Testis (tissue), 2 donors: ENCODE results near the gene MARCHF11.

Source experiments
- POLR2A ChIP-seq: fragments of 450-650 bp; IDR thresholded peaks from one replicate; pipeline ENCODE4 v1.6.1; 2017; ENCODE audit warnings: antibody characterized with exemption, mild to moderate bottlenecking, moderate library complexity
- TF ChIP-seq, protein P1 (sequence below), 3 experiments: fragments of 450-650 bp in 2 of 3; fragments of 200-600 bp in 1 of 3; sonication (generic) in 1 of 3; IDR thresholded peaks; one replicate each; pipeline ENCODE4 v1.5.1; 2016 to 2019; ENCODE audit warnings: antibody characterized with exemption in 3 of 3, mild to moderate bottlenecking in 2 of 3, moderate library complexity in 1 of 3

DNA sequence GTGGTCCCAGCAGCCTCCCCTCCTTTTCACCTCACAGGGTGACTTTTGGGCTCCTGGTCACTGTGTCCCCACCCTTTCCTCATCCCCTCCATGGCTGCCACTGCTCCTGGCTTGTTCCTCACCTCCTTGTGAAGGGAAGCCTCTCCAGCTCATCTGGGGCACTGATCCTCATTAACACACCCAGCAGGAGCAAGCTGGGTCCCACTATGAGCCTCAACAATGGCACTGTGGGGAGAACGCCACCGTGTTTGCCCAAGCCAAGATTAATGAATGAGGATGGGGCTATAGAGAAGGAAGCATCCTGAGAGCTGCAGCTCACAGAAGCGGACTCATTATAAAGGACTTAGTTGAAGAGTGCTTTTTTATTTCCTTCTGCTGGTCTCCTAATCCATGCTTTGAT lies 118.4 kb downstream of the MARCHF11 start:
- TF ChIP-seq POLR2A = no peak
- TF ChIP-seq, protein P1, sequence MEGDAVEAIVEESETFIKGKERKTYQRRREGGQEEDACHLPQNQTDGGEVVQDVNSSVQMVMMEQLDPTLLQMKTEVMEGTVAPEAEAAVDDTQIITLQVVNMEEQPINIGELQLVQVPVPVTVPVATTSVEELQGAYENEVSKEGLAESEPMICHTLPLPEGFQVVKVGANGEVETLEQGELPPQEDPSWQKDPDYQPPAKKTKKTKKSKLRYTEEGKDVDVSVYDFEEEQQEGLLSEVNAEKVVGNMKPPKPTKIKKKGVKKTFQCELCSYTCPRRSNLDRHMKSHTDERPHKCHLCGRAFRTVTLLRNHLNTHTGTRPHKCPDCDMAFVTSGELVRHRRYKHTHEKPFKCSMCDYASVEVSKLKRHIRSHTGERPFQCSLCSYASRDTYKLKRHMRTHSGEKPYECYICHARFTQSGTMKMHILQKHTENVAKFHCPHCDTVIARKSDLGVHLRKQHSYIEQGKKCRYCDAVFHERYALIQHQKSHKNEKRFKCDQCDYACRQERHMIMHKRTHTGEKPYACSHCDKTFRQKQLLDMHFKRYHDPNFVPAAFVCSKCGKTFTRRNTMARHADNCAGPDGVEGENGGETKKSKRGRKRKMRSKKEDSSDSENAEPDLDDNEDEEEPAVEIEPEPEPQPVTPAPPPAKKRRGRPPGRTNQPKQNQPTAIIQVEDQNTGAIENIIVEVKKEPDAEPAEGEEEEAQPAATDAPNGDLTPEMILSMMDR (IDR thresholded peaks at IDR 0.05) = no peak
